SH-SY5Y (cell line): ENCODE measurements around the gene IFNAR2.

Experiments used
- GATA2 ChIP-seq: IDR thresholded peaks from 2 replicates; pipeline ENCODE4 v1.6.1; 2011; ENCODE audit warnings: mild to moderate bottlenecking, low read depth, low read length
- GATA3 ChIP-seq: IDR thresholded peaks from 2 replicates; pipeline ENCODE4 v1.6.1; 2011; ENCODE audit warnings: low read depth, mild to moderate bottlenecking, low read length, moderate library complexity

IFNAR2 gene

DNA sequence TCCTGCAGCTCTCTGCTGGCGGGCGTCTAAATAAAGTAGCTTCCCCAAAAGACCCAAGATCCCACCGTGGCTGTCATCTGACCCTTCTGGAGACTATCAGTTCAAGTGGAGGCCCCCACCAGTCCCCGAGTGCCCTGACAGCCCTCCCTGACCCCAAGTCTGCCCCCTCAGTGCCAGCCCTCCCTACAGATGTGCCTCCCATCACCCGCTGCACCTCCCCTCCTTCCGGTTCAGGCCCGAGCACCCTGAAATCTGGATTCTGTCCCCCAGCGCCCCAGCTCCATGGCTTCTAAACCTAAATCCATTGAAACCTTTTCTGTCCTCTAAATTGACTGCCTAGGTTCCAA lies 37.0 kb downstream of the IFNAR2 start:
- TF ChIP-seq GATA3 (no peak), GATA2 (no peak)

DNA sequence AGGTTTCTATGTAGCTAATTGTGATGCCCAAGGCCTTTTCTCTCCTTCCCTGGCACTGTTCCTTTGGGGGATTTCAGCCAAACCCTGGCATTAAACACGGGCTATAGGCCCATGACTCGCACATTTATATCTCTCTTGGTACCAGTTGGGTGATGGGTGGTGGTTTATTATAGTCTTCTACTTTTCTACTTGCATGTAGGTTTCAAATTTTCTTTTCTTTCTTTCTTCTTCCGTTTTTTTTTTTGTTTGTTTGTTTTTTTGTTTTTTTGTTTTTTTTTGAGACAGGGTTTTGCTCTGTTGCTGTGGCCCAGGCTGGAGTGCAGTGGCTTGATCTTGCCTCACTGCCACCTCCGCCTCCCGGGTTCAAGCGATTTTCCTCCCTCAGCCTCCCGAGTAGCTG lies 37.5 kb downstream of the IFNAR2 start:
- TF ChIP-seq GATA3 (no peak), GATA2 (no peak)

DNA sequence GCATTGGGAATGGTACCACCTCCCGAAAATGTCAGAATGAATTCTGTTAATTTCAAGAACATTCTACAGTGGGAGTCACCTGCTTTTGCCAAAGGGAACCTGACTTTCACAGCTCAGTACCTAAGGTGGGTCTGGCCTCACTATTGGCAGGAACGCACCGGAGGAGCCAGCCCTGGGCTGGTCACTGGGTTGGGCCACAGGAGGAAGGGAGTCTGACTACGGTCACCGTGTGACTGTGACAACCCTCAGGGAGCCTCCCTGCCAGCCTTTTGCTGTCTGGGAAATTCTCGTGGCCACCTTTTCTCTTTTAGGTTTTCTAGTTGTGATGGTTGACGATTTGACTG lies 38.6 kb downstream of the IFNAR2 start:
- TF ChIP-seq GATA3, result no peak
- no peak for TF ChIP-seq GATA2

DNA sequence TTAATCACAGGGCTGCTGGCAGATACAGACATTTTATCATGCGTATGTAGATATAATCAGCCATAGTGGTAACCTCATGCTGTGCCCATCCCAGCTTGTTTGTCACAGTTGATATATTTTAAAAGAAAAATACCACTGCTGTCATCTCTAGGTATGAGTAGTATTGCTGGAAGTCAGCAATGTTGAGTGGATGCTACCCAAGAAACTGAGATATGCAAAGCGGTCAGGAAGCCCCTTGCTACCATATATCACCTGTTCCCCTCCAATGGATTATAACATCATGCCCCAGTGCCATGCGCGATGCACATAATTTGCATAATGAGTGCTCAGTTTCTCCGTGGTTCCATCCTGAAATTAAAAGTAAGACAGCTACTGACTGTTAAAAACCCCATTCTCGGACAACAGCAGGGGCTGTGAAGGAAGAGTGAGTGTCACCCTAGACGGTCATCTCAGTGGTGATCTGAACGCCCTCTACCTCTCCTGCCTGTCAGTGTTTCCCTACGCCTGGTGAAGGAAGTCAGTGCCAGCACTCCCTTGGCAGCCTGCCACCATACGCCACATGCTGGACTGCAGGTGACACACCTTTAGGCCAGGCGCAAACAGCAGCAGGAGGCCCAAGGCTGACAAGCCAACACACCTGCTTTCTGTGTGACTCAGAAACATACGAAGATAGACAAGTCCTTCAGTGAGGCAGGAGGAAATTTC lies 39.2 kb downstream of the IFNAR2 start:
- TF ChIP-seq GATA3 (no peak), GATA2 (no peak)

DNA sequence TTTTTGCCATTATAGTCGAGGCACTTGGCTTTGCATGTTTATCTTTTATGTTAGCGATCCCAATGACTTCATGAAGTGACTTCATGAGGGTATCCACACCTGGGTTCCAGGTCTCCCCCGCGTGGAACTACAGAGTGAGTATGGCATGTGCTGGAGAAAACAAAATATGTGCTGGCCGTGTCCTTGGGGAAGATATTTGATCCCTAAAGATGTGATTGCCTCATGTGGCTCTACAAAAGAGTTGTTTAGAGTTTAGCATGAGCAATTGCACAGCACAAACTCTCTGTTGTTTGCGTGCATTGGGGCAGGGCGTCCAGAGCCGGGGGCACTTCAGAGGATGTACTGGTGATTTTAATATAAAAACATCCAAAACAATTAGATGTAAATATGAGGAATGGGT lies 41.2 kb downstream of the IFNAR2 start:
- TF ChIP-seq GATA3 (no peak), GATA2 (no peak)

DNA sequence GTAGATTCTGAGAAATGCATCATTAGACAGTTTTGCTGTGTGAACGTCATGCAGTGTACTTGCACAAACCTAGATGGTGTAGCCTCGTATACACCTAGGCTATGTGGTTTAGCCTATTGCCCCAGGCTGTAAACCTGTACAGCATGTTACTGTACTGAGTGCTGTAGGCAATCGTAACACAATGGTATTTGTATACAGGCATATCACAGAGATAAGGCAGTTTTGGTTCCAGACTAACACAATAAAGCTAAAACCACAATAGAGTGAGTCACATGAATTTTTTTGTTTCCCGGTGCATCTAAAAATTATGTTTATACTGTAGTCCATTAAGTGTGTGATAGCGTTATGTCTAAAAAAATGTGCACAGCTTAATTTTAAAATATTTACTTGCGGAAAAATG lies 43.3 kb downstream of the IFNAR2 start:
- TF ChIP-seq GATA2 (no peak), GATA3 (no peak)

DNA sequence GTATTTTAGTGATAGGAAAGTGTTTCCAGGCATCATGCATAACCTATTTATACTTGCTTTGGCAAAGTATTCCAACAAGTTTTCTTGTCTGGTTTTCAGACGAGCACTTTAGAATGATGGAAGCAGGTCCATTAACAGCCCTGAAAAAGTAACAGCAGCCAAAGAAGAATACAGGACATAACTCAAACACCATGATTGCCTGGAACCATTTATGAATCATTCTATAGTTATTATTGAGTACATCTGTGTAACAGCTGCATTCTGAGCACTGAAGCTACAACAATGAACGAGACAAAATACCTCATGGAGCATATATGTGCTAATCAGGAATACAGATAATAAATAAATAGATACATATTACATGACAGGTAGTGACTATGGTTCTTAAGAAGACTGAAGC lies 49.0 kb downstream of the IFNAR2 start:
- TF ChIP-seq GATA3 (no peak), GATA2 (no peak)

DNA sequence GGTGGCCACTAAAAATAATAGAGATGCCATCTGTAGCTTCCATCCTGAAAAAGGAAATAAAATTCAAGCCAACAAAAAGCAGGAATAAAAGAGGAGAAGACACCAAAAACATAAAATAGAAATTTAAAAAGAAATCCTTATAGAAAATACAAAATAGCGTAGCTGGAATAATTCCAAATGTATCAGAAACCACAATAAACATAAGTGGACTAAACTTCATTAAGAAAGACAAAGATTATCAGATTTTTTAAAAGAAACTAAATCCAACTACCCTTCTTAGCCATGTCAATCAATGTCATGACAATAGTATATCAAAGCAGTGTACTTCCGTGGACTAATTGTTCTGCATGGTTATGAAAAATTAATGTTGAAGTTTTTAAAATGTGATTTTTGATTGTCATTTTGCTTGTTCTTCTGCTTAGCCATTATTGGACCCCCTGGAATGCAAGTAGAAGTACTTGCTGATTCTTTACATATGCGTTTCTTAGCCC lies 49.6 kb downstream of the IFNAR2 start:
- no peak for TF ChIP-seq GATA2
- no peak for TF ChIP-seq GATA3
